Measurements from ENCODE around the gene ADAM17.
"Not testable (repeated sequence)": the region's sequence is repeated elsewhere in the genome, so short reads cannot be mapped to it uniquely, and the experiment has no call there.

ADAM17 gene

GRCh38 chr2:9518780-9519179, 36.9 kb downstream of the ADAM17 start:
- no peak for DNase-seq

DNA sequence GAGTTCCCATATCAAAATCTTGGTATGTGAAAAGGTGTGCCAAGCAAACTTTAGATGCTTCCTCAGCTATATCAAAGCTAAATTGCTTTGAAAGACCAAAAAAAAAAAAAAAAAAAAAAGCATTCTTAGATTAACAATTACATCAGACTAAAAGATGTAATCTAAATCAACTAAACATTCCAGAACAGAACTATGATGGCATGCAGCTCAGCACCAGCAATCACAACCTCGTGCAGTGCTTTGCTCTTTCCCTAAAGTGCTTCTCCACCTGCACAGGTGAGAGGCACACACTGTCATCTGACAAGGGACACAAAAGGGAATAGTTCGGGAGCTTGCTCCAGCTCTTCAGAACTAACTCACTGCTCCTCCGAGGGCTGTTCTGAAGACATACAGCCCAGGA, 37.5 kb downstream of the ADAM17 start:
- DNase-seq, result no peak

DNA sequence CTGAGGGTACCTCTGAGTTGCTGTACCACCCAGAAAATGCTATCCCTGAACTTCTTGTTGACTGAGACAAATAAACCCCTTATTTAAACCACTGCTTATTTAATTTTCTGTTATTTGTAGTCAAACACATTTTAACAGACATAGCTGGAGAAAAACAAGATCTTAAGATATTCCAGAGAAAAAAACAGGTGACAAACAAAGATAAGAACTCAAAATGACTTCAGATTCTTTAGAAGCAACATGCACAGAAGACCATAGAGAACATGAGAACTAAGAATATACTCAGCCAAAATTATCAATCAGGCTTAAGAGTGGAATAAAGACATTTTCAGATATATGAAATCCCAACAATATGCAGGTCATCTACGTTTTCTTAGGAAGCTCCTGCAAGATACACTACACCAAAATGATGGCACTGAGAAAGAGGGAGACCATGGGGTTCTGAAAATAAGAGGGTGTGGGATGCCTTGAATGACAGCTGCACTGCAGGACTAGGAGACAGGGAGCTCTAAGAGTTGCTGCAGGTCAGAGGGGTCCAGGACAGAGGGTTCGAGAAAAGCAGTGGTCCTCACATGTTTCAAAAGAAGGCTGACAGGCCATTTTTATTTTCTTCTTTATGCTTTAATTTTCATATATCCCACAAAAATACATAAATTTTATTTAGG, 38.4 kb downstream of the ADAM17 start:
- DNase-seq, result no peak

GRCh38 chr2:9513946-9514345, 41.7 kb downstream of the ADAM17 start:
- not testable (repeated sequence) for DNase-seq

DNA sequence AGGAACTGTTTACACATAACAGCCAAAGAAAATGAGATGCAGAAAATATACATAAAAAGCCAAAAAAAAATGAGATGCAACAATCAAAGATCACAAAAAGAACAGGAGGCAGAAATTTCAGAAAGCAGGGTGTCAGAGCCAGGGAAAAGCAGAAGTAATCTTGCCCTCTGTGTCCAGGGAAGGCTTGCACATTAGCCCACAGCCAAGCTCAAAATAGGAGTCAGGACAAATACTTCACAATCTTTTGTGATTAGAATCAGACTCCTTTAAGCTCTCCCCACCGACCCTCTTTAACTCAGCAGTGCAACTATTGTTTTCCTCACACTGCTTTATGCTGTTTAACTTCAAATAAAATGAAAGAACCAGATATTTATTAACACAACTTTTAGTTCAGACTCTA, 46.7 kb downstream of the ADAM17 start:
- DNase-seq, result no peak

GRCh38 chr2:9498210-9498609, 57.4 kb downstream of the ADAM17 start:
- DNase-seq, result no peak

DNA sequence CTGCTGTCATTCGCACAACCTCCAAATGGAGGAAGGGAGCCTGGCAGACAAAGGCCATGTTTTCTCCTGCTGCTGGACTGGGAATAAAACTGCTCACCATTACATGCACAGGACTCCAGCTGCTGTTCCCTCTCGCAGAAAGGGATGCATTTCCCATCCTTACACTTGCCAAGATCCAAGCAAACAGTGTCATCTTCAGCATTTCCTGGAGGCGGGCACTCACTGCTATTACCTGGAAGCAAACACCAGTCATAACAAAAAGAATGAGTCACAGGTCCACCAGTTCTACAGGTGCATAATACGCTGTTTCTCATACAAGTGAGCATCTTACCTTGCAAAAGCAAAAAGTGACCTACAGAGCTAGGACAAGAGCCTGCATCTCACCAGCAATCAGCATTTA, 58.6 kb downstream of the ADAM17 start:
- no peak for DNase-seq

DNA sequence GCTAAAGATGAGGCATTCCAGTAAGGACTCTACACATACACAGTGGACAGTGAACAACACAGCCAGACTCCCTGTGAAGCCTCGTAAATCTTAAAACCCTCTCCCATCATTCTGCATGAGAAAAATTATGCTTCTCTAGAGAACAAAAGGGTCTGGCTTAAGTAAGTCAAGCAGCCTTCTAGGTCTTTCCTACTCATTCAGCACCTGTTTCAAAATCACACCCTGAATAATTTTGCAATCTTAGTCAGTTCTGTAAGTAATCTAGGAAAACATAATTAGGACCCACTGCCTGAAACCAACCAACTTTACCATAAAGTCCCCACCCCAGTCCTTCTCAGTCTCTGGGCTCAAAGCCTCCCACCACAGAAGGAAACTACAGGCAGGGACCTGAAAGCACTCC, 61.5 kb downstream of the ADAM17 start:
- DNase-seq, result no peak

DNA sequence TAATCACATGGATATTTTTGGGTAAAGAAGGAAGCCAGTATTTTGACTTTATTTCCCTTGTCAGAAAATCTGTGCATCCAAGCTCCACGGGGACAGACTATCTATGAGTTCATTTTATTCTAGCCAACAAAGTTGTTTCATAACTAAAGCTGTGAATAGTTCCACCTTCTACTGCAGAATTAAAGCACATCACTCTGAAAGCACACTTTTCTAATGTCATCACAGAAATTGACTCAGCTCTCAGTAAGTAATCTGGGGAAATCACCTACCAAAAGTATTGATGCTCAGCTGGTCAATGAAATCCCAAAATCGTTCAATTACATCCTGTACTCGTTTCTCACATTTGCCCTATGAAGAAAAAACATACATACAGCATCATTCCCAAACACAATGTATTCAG, 62.2 kb downstream of the ADAM17 start:
- no peak for DNase-seq

GRCh38 chr2:9492927-9493326, 62.7 kb downstream of the ADAM17 start:
- DNase-seq, result no peak

DNA sequence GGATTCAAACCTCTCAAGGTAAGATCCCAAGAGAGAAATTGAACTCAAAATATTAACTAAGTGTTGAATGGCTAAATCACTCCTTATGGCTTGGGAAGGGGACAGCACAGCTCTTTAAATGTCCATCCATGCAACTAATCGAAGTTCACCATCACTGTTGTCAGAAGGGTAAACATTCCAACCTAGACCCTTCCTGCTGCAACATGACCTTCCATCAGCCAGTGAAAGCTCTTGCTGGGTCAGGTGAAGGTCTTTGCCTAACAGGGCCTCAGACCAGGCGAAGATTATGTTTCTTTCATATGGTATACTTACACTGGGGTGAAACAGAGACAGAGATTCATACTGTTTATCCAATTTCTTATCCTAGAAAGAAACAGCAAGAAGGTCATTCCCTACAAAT, 64.8 kb downstream of the ADAM17 start:
- DNase-seq, result no peak

- no peak for DNase-seq
Measured at GRCh38 chr2:9488583-9489547, 66.8 kb downstream of the ADAM17 start.

DNA sequence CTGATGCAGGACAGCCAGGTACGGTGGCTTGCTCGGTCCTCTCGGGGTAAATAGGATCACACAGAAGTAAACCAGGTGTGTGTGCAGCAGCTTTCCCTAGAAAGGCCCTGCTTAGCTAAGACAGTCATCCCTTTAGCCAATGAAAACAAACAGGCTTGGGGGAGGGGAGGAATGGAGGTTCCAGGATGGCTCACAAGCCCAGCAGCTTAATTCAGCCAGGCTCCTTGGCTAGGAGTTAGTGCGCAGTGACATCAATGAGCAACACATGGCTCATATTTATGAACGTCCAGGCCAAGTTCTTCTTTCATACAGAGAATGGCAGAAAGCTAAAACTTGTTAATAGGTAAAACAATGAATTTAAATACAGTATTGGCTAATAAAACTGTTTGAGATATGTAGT, 71.1 kb downstream of the ADAM17 start:
- no peak for DNase-seq

GRCh38 chr2:9483107-9483506, 72.5 kb downstream of the ADAM17 start:
- no peak for DNase-seq

DNA sequence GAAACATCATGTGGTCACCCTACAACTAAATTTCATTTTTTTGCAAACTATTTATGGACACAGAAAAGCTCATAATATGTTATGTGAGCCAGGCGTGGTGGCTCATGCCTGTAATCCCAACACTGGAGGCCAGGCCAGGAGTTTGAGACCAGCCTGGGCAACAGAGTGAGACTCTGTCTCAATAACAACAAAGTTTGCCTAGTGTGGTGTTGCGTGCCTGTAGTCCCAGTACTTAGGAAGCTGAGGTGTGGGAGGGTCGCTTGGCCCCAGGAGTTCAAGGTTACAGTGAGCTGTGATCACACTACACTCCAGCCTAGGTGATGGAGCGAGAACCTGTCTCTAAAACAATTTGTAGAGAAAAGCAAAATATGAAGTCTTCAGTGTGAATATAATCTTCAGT, 75.5 kb downstream of the ADAM17 start:
- no peak for DNase-seq

DNA sequence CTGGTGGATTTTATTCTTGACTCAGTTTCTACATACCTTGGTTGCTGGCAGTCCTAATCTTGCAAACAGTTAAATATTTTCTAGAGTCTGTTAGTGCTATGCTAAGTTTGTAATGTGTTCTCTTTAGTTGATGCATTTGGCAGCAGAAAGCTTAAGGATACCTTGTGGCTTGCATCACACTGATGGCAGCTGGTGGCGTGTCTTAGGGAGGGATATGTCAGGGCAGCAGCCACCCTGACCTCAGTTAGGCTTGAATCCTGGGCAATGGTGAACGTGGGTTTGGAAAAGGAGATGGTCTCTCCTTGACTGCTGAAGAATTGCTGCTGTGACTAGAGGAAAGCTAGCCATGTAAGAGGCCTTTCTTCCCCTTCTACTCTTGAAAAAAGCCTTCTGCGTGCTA, 77.1 kb downstream of the ADAM17 start:
- no peak for DNase-seq

GRCh38 chr2:9477914-9478313, 77.7 kb downstream of the ADAM17 start:
- no peak for DNase-seq

DNA sequence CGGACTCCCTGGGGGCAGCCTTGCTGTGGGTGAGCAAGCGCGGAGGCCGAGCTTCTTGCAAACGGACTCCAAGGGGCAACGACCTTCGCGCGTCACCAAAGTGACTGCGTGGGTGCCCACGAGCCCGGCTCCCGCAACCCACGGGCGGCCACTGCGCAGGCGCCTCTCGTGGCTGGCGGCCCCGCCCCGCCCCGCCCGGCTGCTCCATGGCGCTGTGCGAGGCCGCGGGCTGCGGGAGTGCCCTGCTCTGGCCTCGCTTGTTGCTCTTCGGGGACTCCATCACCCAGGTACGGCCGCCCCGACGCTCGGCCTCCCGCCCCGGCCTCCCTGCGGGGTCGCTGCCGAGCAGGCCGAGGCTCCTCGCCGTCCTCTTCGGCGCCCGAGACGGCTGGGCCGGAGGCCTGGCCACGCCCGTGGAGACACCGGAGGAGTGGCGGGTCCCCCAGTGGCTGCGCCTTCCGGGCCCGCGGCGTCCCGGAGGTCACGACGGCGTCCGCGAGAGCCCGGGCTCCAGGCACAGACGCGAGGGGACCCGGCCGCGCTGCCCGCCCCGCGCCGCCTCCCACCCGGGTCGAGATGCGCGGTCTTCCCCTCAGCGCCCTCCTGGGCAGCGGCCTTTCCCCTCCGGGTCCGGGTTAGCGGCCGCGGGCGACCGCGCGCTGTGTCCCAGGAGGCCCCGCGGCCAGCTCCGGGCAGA, 81.1 kb downstream of the ADAM17 start, which contains the start of gene IAH1:
IAH1 (plus strand) TSS at position 191 of the 697 bp plus-strand sequence; CDS start at position 207, 16 bp downstream.
- no peak for DNase-seq

- DNase-seq, result no peak
Measured at GRCh38 chr2:9473985-9474360, 81.7 kb downstream of the ADAM17 start.

GRCh38 chr2:9473308-9473984, 82.2 kb downstream of the ADAM17 start:
- DNase-seq, result no peak

DNA sequence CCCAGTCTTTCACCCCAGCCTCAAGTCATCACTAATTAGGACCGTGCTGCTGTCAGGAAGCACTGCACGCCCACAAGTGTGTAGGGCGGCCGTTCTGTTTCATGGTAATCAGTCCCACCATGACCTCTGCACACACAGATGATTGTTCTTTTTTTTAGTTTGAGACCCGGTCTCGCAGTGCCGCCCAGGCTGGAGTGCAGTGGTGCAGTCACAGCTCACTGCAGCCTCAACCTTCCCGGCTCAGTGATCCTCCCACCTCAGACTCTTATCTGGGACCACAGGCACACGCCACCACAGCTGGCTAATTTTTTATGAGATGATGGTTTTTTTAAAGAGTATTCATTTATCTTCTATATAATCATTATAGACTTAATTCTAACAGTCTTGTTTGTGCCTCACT, 83.1 kb downstream of the ADAM17 start:
- DNase-seq, result no peak

GRCh38 chr2:9471206-9471605, 84.4 kb downstream of the ADAM17 start:
- no peak for DNase-seq

DNA sequence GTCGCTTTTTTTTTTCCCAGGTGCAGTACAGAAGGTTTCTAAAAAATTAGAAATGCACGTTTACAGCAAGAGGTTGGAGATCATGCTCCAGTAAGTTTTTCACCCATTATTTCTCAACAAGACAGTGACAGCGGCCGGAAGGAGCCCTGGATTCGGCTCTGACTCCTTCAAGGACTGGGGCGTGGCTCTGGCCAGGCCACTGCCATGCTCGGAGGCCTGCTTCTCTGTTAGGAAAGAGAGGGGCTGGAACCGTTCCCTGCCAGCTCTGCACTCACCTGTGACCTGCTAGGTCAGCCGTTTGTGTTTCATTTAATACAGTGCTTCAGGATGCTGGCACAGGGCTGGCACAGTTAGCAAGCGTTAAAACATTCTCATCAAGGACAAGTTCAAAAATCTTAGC, 87.9 kb downstream of the ADAM17 start:
- no peak for DNase-seq

Measured in NCI-H1694 treated with DMSO at 0.1 percent for 48 hours (cell line).